HG02885 (cell line): ENCODE results near the gene NRBP1.
A peak's percentile ranks its signal among the peaks of the same experiment; 100 is the strongest.
"Not testable (repeated sequence)": the region's sequence is repeated elsewhere in the genome, so short reads cannot be mapped to it uniquely, and the experiment has no call there.

Experiments used
- ATAC-seq: cut with Tn5 transposase; IDR thresholded peaks from one replicate; pipeline ENCODE4 v1.9.1; 2021; ENCODE audit warnings: mild to moderate bottlenecking; ENCODE audit not compliant: unreplicated experiment, poor library complexity

Gene NRBP1

GRCh38 chr2:27420996-27421395, 7.4 kb upstream of the NRBP1 start:
- no peak for ATAC-seq

GRCh38 chr2:27421660-27422250, 6.7 kb upstream of the NRBP1 start:
- no peak for ATAC-seq

- no peak for ATAC-seq
Observed at GRCh38 chr2:27422958-27423357, 5.5 kb upstream of the NRBP1 start.

GRCh38 chr2:27425039-27425438, 3.4 kb upstream of the NRBP1 start:
- not testable (repeated sequence) for ATAC-seq

- ATAC-seq: no peak
Observed at GRCh38 chr2:27427863-27428212, 593 bp upstream of the NRBP1 start.

GRCh38 chr2:27428978-27429541, 629 bp downstream of the NRBP1 start:
- ATAC-seq: peak; percentile 76

GRCh38 chr2:27431395-27431794, 3.0 kb downstream of the NRBP1 start:
- ATAC-seq: no peak

GRCh38 chr2:27435628-27436027, 7.2 kb downstream of the NRBP1 start:
- no peak for ATAC-seq

GRCh38 chr2:27441226-27441926, 12.9 kb downstream of the NRBP1 start:
- ATAC-seq: no peak

- ATAC-seq: no peak
Observed at GRCh38 chr2:27441958-27442919, 13.8 kb downstream of the NRBP1 start, which contains the start of gene KRTCAP3. TSS of gene KRTCAP3 (plus strand) at chr2:27442381. CDS start at chr2:27442413, 32 bp downstream.

- no peak for ATAC-seq
Observed at GRCh38 chr2:27442920-27443282, 14.5 kb downstream of the NRBP1 start.

- ATAC-seq: no peak
Observed at GRCh38 chr2:27445155-27445554, 16.7 kb downstream of the NRBP1 start.

GRCh38 chr2:27445615-27446014, 17.2 kb downstream of the NRBP1 start:
- ATAC-seq: no peak

GRCh38 chr2:27446057-27446456, 17.6 kb downstream of the NRBP1 start:
- no peak for ATAC-seq

- ATAC-seq: no peak
Observed at GRCh38 chr2:27448381-27448780, 19.9 kb downstream of the NRBP1 start.

- ATAC-seq: no peak
Observed at GRCh38 chr2:27451095-27451494, 22.7 kb downstream of the NRBP1 start.

- ATAC-seq: no peak
Observed at GRCh38 chr2:27453968-27454367, 25.5 kb downstream of the NRBP1 start.

- no peak for ATAC-seq
Observed at GRCh38 chr2:27461118-27461517, 32.7 kb downstream of the NRBP1 start.

- ATAC-seq: no peak
Observed at GRCh38 chr2:27464443-27464842, 36.0 kb downstream of the NRBP1 start.

GRCh38 chr2:27471961-27472360, 43.5 kb downstream of the NRBP1 start:
- no peak for ATAC-seq

- no peak for ATAC-seq
Observed at GRCh38 chr2:27485496-27485895, 57.1 kb downstream of the NRBP1 start.
